NT2/D1 (cell line): ENCODE data around the gene CAMK2G.
"Not testable (repeated sequence)": the region's sequence is repeated elsewhere in the genome, so short reads cannot be mapped to it uniquely, and the experiment has no call there.

Source experiments
- DNase-seq: peaks from one replicate; pipeline ENCODE4 v3.0.0-alpha.2; 2011; ENCODE audit warnings: low read depth, low spot score
- H3K27me3 ChIP-seq: 2 replicates; pipeline ENCODE4 v1.6.0; 2011; ENCODE audit warnings: mild to moderate bottlenecking; ENCODE audit not compliant: insufficient read length, insufficient read depth
- H3K36me3 ChIP-seq: 2 replicates; pipeline ENCODE4 v1.6.1; 2011; ENCODE audit warnings: mild to moderate bottlenecking, low read length, mixed read lengths; ENCODE audit not compliant: insufficient read depth, insufficient read length
- H3K4me1 ChIP-seq: 2 replicates; pipeline ENCODE4 v1.5.1; 2011; ENCODE audit not compliant: insufficient read depth, insufficient read length
- H3K4me3 ChIP-seq: 2 replicates; pipeline ENCODE4 v1.5.1; 2011; ENCODE audit warnings: low read depth; ENCODE audit not compliant: insufficient read length
- H3K9ac ChIP-seq: 2 replicates; pipeline ENCODE4 v1.6.0; 2011; ENCODE audit warnings: low read depth; ENCODE audit not compliant: insufficient read length
- H3K9me3 ChIP-seq: 2 replicates; pipeline ENCODE4 v1.5.1; 2011; ENCODE audit warnings: mild to moderate bottlenecking, low read length; ENCODE audit not compliant: insufficient read depth
- SUZ12 ChIP-seq: IDR thresholded peaks from 2 replicates; pipeline ENCODE4 v1.6.1; 2011; ENCODE audit not compliant: insufficient read length, insufficient read depth; ENCODE audit errors: extremely low read depth
- YY1 ChIP-seq: IDR thresholded peaks from 2 replicates; pipeline ENCODE4 v1.6.1; 2011; ENCODE audit not compliant: insufficient read length, insufficient read depth
- ZNF274 ChIP-seq: IDR thresholded peaks from 2 replicates; pipeline ENCODE4 v1.6.1; 2011; ENCODE audit warnings: mild to moderate bottlenecking, low read depth, low read length

CAMK2G gene

DNA sequence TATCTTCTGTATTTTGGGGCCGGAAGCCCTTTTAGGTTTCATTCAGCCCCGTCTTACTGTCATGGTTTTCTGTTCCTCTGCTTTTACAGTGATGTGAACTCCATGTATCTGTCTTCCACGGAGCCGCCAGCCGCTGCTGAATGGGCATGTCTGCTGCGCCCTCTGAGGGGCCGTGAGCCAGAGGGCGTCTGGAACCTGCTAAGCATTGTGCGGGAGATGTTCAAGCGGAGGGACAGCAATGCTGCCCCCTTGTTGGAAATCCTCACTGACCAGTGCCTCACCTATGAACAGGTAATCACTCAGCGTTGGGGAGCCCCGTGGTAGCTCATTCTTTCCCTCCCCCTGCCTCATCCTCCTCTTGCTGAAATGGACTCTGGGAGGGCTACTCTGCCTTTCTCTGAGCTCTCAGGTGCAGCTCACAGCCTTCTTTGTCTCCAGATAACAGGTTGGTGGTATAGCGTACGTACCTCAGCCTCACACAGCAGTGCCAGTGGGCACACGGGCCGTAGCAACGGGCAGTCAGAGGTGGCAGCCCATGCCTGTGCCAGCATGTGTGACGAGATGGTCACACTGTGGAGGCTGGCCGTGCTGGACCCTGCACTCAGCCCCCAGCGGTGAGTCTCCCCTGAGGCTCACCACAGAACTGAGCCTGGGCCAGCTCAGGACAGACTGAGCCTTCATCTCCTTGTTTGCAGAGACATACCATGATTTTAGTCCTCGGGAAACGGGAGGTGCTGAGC, 83.3 kb downstream of the CAMK2G start:
- H3K36me3 ChIP-seq, result peaks cover 62% of the 10 kb centered on the region
- no peak overlapping the region for H3K4me3 ChIP-seq
- H3K27me3 ChIP-seq, result no peaks in the 10 kb centered on the region
- TF ChIP-seq ZNF274 (no peak), SUZ12 (no peak), YY1 (no peak)
- no peak for DNase-seq
- H3K9ac ChIP-seq, result no peak overlapping the region
- H3K9me3 ChIP-seq, result no peaks in the 10 kb centered on the region
- H3K4me1 ChIP-seq, result peaks cover 5% of the 10 kb centered on the region

GRCh38 chr10:73789659-73790055, 84.7 kb downstream of the CAMK2G start:
- Histone ChIP-seq H3K36me3 (peaks cover 54% of the 10 kb centered on the region), H3K9ac (no peak overlapping the region), H3K9me3 (no peaks in the 10 kb centered on the region)

GRCh38 chr10:73788864-73789658, 85.3 kb downstream of the CAMK2G start:
- DNase-seq, result no peak
- H3K36me3 ChIP-seq, result peaks cover 48% of the 10 kb centered on the region
- H3K9me3 ChIP-seq, result no peaks in the 10 kb centered on the region
- H3K27me3 ChIP-seq, result no peaks in the 10 kb centered on the region
- no peak overlapping the region for H3K9ac ChIP-seq
- no peak overlapping the region for H3K4me3 ChIP-seq
- TF ChIP-seq SUZ12, result no peak
- no peak for TF ChIP-seq ZNF274
- no peak for TF ChIP-seq YY1
- H3K4me1 ChIP-seq, result peaks cover 5% of the 10 kb centered on the region

More at GRCh38 chr10:73789659-73790055, 84.7 kb downstream of the CAMK2G start:
- TF ChIP-seq YY1, result no peak
- TF ChIP-seq ZNF274, result no peak
- Histone ChIP-seq H3K4me3 (no peak overlapping the region), H3K27me3 (no peaks in the 10 kb centered on the region), H3K4me1 (peaks cover 5% of the 10 kb centered on the region)
- no peak for DNase-seq

DNA sequence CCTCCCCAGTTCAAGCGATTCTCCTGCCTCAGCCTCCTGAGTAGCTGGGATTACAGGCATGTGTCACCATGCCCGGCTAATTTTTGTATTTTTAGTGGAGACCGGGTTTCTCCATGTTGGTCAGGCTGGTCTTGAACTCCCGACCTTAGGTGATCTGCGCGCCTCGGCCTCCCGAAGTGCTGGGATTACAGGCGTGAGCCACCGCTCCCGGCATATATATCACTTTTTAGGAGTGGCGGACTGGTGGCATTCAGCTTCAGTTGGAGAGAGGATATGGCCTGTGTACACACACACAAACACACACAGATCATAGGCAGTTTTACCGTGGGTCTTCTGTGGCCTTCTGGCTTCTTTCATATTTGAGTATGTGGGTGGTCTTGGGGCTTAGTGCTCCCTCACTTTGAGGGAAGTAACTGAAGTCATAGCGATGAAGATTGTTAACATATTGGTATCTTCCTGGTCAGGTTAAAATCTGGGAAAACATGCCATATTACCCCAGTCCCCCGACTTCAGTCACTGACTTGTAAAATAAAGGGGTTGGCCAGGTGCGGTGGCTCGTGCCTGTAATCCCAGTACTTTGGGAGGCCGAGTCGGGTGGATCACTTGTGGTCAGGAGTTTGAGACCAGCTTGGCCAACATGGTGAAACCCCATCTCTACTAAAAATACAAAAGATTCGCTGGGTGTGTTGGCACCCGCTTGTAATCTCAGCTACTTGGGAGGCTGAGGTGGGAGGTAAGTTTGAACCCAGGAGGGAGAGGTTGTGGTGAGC, 87.1 kb downstream of the CAMK2G start:
- H3K36me3 ChIP-seq, result peaks cover 30% of the 10 kb centered on the region
- not testable (repeated sequence) for DNase-seq, H3K9me3 ChIP-seq, H3K9ac ChIP-seq, H3K4me3 ChIP-seq, H3K4me1 ChIP-seq, H3K27me3 ChIP-seq

DNA sequence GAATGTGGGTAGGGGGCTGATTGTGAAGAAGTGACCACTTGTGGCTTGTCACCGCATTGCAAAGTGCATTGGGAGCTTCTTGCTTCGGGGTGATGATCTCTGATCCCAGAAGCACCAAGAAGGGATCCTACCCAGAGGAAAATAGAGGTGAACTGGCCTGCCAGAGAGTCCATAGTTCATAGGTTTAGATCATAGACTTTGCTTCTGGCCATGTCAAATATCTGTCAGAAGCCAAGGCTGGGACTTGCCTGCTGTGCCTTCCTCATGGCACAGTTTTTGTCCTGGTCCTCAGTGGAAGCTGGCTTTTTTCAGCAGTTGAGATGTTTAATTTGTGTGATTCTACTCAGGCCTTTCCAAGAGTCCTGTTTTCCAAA, 87.9 kb downstream of the CAMK2G start:
- DNase-seq, result no peak
- H3K9ac ChIP-seq, result peak overlapping the region; percentile 17
- H3K4me1 ChIP-seq, result peaks cover 5% of the 10 kb centered on the region
- H3K36me3 ChIP-seq, result peaks cover 23% of the 10 kb centered on the region
- H3K9me3 ChIP-seq, result no peaks in the 10 kb centered on the region
- H3K27me3 ChIP-seq, result no peaks in the 10 kb centered on the region
- H3K4me3 ChIP-seq, result peak overlapping the region; percentile 61
- TF ChIP-seq YY1 (no peak), SUZ12 (no peak), ZNF274 (no peak)

GRCh38 chr10:73785721-73786511, 88.4 kb downstream of the CAMK2G start:
- no peaks in the 10 kb centered on the region for H3K9me3 ChIP-seq
- no peaks in the 10 kb centered on the region for H3K27me3 ChIP-seq
- H3K4me1 ChIP-seq, result peaks cover 5% of the 10 kb centered on the region
- no peak for DNase-seq
- H3K36me3 ChIP-seq, result peaks cover 18% of the 10 kb centered on the region
- no peak for TF ChIP-seq SUZ12
- no peak for TF ChIP-seq ZNF274
- TF ChIP-seq YY1, result no peak
- peak overlapping the region; percentile 61 for H3K4me3 ChIP-seq
- peak overlapping the region; percentile 83 for H3K9ac ChIP-seq
